Activated CD4-positive, CD25-positive, alpha-beta regulatory T cell treated with anti-CD3 and anti-CD28 coated beads, Interleukin-2, amount 50 U/mL, for 24 hours (primary cell): ENCODE measurements around the gene MYLK4.
"Not testable (repeated sequence)": the region's sequence is repeated elsewhere in the genome, so short reads cannot be mapped to it uniquely, and the experiment has no call there.

Experiments
- ATAC-seq, 2 donors: fragments of 150-1000 bp; cut with Tn5 transposase; one replicate each; pipeline ENCODE4 v1.10.0; 2021; ENCODE audit warnings: mild to moderate bottlenecking in 1 of 2, moderate library complexity in 1 of 2

Gene MYLK4

DNA sequence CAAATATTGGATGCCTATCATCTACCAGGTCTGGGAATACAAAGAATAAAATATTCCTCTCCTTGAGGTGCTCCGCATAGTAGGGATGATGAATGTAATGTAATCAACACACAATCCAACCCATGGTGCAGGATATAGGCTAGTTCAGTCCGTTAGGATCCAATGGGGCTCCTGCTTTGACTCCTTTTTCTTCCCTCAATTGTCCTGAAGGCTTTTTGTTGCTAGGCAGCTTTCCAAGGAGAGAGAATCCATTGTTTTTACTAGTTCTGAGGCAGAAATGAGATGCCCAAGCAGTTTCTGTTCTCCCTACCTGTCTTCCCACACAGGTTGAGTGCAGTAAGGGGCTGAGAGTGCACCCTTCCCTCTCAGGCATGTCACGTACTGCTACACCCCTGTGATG is 26.5 kb upstream of the MYLK4 start:
- ATAC-seq: no peak

GRCh38 chr6:2775003-2775402 is 24.3 kb upstream of the MYLK4 start:
- no peak for ATAC-seq

GRCh38 chr6:2773449-2773848 is 22.7 kb upstream of the MYLK4 start:
- no peak for ATAC-seq

- no peak for ATAC-seq
These were observed 22.1 kb upstream of the MYLK4 start for GRCh38 chr6:2772840-2773239.

DNA sequence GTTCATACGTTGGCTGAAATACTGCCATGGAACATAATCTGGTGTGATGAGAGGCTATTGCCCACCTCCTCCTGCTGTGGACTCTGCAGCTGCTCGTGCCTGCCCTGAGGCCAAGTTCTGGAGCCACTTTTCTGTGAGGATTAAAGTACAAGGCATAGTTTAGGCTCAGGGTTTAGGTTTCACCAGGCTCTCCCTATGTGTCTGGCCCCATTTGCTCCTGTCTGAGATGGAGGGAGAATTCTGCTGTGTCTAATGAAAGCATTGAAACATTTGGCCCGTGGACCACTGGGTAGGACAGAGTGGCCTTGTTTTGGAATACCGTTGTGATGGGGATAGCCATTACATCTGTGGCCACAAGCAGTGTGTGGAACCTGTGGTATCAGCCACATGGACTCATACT is 20.4 kb upstream of the MYLK4 start:
- no peak for ATAC-seq

GRCh38 chr6:2770171-2770570 is 19.4 kb upstream of the MYLK4 start:
- ATAC-seq: no peak

DNA sequence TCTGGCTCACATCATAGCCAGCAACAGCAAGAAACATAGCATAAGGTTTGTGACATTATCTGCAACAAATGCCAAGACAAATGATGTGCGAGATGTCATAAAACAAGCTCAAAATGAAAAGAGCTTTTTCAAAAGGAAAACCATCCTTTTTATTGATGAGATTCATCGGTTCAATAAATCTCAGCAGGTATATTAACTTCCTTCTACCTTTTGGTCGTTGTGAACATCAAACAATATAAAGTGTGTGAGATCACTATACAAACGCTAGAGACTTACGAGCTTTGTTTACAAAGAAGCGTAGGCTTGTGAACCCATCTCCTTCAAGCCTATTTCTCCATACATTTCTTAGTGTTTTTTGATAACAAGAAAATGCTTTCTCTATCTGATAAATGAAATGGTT is 18.0 kb upstream of the MYLK4 start:
- no peak for ATAC-seq

- no peak for ATAC-seq
These were observed 17.2 kb upstream of the MYLK4 start for GRCh38 chr6:2767657-2768524.

- no peak for ATAC-seq
These were observed 16.3 kb upstream of the MYLK4 start for GRCh38 chr6:2766767-2767656.

DNA sequence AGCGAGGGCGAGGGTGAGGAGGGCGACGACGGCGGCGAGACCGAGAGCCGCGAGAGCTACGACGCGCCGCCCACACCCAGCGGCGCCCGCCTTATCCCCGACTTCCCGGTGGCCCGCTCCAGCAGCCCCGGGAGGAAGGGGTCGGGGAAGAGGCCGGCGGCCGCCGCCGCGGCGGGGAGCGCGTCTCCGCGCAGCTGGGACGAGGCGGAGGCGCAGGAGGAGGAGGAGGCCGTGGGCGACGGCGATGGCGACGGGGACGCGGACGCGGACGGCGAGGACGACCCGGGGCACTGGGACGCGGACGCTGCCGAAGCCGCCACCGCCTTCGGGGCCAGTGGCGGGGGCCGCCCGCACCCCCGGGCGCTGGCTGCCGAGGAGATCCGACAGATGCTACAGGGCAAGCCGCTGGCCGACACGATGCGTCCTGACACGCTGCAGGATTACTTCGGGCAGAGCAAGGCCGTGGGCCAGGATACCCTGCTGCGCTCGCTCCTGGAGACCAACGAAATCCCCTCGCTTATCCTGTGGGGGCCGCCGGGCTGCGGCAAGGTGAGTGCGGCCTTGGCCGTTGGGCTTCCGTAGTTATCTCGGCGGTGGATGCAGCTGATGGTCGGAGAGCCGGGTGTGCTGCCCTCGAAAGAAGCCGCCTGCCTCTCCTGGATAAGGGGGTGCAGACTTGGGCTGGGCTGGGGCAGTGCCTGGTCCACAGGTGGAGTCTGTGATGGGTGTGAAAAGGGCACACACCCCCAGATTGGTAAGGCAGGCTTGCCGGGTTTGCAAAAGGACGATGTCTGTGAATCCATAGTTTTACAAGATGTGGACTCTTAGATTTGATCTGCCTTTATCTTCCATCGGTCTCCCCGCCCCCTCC is 15.4 kb upstream of the MYLK4 start:
- ATAC-seq: peak in 1 of 2 donors; percentile 14

GRCh38 chr6:2765166-2765895 is 14.6 kb upstream of the MYLK4 start, which contains the start of gene WRNIP1:
TSS of gene WRNIP1 (plus strand) at chr6:2765393. CDS start at chr6:2765623, 230 bp downstream.
- ATAC-seq: peak; percentile 90 to 93

GRCh38 chr6:2764610-2765165 is 14.0 kb upstream of the MYLK4 start:
- peak; percentile 68 to 76 for ATAC-seq

- ATAC-seq: no peak
These were observed 13.3 kb upstream of the MYLK4 start for GRCh38 chr6:2763876-2764540.

GRCh38 chr6:2763345-2763841 is 12.7 kb upstream of the MYLK4 start:
- no peak for ATAC-seq

GRCh38 chr6:2762868-2763267 is 12.1 kb upstream of the MYLK4 start:
- ATAC-seq: not testable (repeated sequence)

GRCh38 chr6:2760882-2761842 is 10.4 kb upstream of the MYLK4 start:
- ATAC-seq: no peak

- no peak for ATAC-seq
These were observed 8.3 kb upstream of the MYLK4 start for GRCh38 chr6:2758980-2759379.

DNA sequence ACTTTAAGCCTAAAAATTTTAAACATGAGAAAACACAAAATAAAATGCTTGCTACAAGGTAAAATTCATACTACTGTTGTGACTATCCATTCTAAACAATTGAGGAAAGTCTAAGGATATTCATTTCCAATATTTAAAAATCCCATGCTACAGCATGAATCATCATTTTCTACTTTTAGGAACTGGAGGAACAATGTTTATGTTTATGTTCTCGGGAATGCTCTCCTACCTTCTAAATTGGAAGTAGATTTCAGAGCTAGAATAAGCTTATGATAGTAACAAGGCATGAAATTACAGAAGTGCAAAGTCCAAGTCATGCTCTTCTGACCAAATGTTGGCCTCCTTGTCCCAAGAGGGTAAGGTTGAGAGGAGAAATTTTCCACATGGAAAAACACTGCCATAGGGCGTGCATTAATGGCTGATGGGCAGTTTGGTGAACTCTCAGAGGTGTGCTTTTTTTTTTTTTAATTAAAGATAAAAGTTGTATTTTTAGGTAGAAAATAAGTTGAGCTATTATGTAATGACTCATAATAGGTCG is 6.0 kb upstream of the MYLK4 start:
- no peak for ATAC-seq

GRCh38 chr6:2756241-2756640 is 5.5 kb upstream of the MYLK4 start:
- no peak for ATAC-seq
